Lung (tissue), 12 donors: ENCODE results near the gene STPG3. TPM values are rescaled to one million over a fixed set of nuclear protein-coding genes. Genes with fewer than 3 reads are reported as not detected.

Experiments used
- ATAC-seq: fragments of 200-7000 bp; cut with Tn5 transposase; one replicate; pipeline ENCODE4 v1.9.1; 2020; ENCODE audit warnings: moderate number of reproducible peaks; ENCODE audit not compliant: insufficient read depth, low FRiP score
- DNase-seq, 3 donors: peaks; one replicate each; pipeline ENCODE4 v3.0.0-alpha.2; 2013 to 2017
- H3K27ac ChIP-seq, 2 donors: one replicate each; pipeline ENCODE4 v1.5.1; 2013; ENCODE audit warnings: mild to moderate bottlenecking in 2 of 2, moderate library complexity in 2 of 2, control low read depth in 1 of 2, inconsistent platforms in 1 of 2, low read depth in 1 of 2, low read length in 1 of 2
- H3K27me3 ChIP-seq, 3 donors: one replicate each; pipeline ENCODE4 v1.5.1; 2013; ENCODE audit warnings: low read length in 2 of 3; ENCODE audit not compliant: control insufficient read depth in 3 of 3, insufficient read depth in 3 of 3
- H3K36me3 ChIP-seq, 4 donors: one replicate each; pipeline ENCODE4 v1.5.1; 2013; ENCODE audit warnings: low read length in 4 of 4, mild to moderate bottlenecking in 1 of 4, moderate library complexity in 1 of 4; ENCODE audit not compliant: control insufficient read depth in 4 of 4, insufficient read depth in 4 of 4
- H3K4me1 ChIP-seq, 5 donors: one replicate each; pipeline ENCODE4 v1.5.1; 2013; ENCODE audit warnings: low read length in 5 of 5, mild to moderate bottlenecking in 2 of 5, moderate library complexity in 1 of 5; ENCODE audit not compliant: control insufficient read depth in 5 of 5, insufficient read depth in 5 of 5
- H3K4me3 ChIP-seq: one replicate; pipeline ENCODE4 v1.5.1; 2013; ENCODE audit warnings: mild to moderate bottlenecking, control low read depth, moderate library complexity
- H3K9ac ChIP-seq, 2 donors: one replicate each; pipeline ENCODE4 v1.5.1; 2013; ENCODE audit warnings: low read length in 2 of 2, control low read depth in 1 of 2; ENCODE audit not compliant: insufficient read depth in 1 of 2
- H3K9me3 ChIP-seq, 4 donors: one replicate each; pipeline ENCODE4 v1.5.1; 2013; ENCODE audit warnings: low read length in 3 of 4, mild to moderate bottlenecking in 1 of 4, moderate library complexity in 1 of 4; ENCODE audit not compliant: control insufficient read depth in 4 of 4, insufficient read depth in 3 of 4
- WGBS, 2 donors: extraction: QIAGEN DNeasy Blood & Tissue Kit; methylation state at CpG; one replicate each; pipeline ENCODE4 v1.1.7; 2013; 5-methylcytosine and 5-hydroxymethylcytosine counted together
- polyA plus RNA-seq, 2 donors: library from polyadenylated mRNA; stranded (reverse); fragments of 200-250 nt; gene quantifications; one replicate each; pipeline ENCODE4 v1.2.1, GENCODE V29; 2013
- total RNA-seq, 2 donors: library from RNA; depleted of rRNA in 1 of 2; stranded (reverse); fragments of >200 nt in 1 of 2; gene quantifications; one replicate each; pipeline ENCODE4 v1.2.1, GENCODE V29; 2014 to 2021
- TF ChIP-seq, protein P1 (sequence below): IDR thresholded peaks from 2 replicates; pipeline ENCODE4 v1.5.1; 2012; ENCODE audit warnings: mild to moderate bottlenecking; ENCODE audit errors: control extremely low read depth, extremely low read depth
- donor health status: control.
- donor health status: control.
- donor health status: Bipolar disorder and iron deficiency.
- donor health status: healthy.
- donor health status: DM: yes; HTN: yes; CAD: no.

STPG3 gene
- total and polyA plus RNA-seq, 4 donors: 0.18 TPM; not detected in 3

DNA sequence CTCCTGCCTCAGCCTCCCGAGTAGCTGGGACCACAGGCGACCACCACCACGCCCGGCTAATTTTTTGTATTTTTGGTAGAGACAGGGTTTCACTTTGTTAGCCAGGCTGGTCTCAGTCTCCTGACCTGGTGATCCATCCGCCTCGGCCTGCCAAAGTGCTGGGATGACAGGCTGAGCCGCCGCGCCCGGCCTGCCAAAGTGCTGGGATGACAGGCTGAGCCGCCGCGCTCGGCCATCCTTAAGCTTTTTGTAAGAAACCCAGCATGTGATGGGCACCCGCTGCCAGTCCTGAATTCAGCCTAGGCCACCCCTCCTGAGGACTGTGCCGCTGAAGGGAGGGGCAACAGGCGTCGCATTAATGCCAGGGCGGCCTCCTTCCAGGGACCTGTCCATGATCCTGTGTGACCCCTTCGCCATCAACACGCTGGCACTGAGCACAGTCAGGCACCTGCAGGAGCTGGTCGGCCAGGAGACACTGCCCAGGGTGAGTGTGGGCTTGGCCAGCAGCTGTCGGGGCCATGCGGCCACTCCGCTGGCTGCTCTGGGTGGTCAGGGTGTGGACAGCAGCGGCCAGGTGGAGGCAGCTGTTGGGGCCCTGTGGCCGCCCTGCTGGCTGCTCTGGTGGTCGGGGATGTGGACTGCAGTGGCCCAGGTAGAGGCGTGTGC lies 14.5 kb downstream of the STPG3 start:
- 93 to 95% methylated on average over 29 of the region's 29 CpGs for WGBS, 2 donors
- H3K4me1 ChIP-seq: peaks cover 0 to 14% (median 4%) of the 10 kb centered on the region in 5 donors
- no peak overlapping the region for H3K4me3 ChIP-seq
- H3K9me3 ChIP-seq: no peaks in the 10 kb centered on the region
- peaks cover 8 to 38% (median 14%) of the 10 kb centered on the region in 4 donors for H3K36me3 ChIP-seq
- ATAC-seq: no peak
- no peak for DNase-seq
- H3K27me3 ChIP-seq: no peaks in the 10 kb centered on the region
- no peak overlapping the region for H3K9ac ChIP-seq
- H3K27ac ChIP-seq: no peak overlapping the region
- TF ChIP-seq, protein P1, sequence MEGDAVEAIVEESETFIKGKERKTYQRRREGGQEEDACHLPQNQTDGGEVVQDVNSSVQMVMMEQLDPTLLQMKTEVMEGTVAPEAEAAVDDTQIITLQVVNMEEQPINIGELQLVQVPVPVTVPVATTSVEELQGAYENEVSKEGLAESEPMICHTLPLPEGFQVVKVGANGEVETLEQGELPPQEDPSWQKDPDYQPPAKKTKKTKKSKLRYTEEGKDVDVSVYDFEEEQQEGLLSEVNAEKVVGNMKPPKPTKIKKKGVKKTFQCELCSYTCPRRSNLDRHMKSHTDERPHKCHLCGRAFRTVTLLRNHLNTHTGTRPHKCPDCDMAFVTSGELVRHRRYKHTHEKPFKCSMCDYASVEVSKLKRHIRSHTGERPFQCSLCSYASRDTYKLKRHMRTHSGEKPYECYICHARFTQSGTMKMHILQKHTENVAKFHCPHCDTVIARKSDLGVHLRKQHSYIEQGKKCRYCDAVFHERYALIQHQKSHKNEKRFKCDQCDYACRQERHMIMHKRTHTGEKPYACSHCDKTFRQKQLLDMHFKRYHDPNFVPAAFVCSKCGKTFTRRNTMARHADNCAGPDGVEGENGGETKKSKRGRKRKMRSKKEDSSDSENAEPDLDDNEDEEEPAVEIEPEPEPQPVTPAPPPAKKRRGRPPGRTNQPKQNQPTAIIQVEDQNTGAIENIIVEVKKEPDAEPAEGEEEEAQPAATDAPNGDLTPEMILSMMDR: no peak

DNA sequence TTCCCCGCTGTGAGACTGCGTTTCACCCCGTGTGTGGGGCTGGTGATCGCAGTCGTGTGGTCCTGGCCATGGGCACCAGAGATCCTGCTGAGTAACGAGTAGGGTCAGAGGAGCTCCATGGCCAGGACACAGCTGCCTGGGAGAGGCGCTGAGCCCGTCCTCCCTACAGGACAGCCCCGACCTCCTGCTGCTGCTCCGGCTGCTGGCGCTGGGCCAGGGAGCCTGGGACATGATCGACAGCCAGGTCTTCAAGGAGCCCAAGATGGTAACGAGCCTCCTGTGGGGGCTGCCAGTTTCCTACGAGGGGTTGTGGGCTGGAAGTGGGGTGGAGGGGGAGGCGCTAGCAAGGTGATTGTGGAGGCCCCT lies 15.1 kb downstream of the STPG3 start:
- Histone ChIP-seq H3K27ac (no peak overlapping the region), H3K4me1 (peaks cover 0 to 14% (median 4%) of the 10 kb centered on the region in 5 donors), H3K9me3 (no peaks in the 10 kb centered on the region), H3K4me3 (no peak overlapping the region), H3K36me3 (peaks cover 11 to 41% (median 16%) of the 10 kb centered on the region in 4 donors), H3K27me3 (no peaks in the 10 kb centered on the region), H3K9ac (no peak overlapping the region)
- TF ChIP-seq, protein P1: no peak
- WGBS, 2 donors: 90 to 92% methylated on average over 15 of the region's 15 CpGs
- DNase-seq (no peak), ATAC-seq (no peak)

DNA sequence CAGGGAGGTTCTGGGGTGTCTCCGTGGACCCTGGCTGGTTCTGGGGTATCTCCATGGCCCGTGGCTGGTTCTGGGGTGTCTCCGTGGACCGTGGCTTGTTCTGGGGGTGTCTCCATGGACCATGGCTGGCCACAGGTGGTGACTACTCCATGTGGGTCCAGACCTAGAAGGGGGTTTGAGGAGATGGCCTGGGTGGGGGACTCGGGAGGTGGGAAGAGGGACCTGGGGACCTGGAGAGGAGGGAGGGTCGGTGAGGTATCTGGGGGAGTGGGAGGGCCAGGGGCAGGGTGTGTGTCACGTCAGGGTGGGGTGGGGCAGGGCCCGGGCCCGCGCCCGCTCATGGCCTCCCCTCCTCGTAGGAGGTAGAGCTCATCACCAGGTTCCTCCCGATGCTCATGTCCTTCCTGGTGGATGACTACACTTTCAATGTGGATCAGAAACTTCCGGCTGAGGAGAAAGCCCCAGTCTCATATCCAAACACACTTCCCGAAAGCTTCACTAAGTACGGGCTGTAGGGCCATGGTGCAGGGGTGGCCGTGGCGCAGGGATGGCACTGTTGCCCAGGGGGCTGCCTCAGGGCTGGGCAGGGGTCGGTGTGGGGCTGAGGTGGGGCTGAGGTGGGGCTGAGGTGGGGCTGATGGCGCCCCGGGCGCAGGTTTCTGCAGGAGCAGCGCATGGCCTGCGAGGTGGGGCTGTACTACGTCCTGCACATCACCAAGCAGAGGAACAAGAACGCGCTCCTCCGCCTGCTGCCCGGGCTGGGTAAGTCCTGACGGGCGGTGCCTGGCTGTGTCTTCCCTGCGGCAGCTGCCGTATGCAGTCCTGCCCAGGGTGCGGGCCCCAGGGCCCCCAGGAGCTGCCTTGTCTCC lies 15.7 kb downstream of the STPG3 start:
- no peaks in the 10 kb centered on the region for H3K27me3 ChIP-seq
- no peak for DNase-seq
- H3K9ac ChIP-seq: no peak overlapping the region
- TF ChIP-seq, protein P1: no peak
- peaks cover 11 to 43% (median 15%) of the 10 kb centered on the region in 4 donors for H3K36me3 ChIP-seq
- ATAC-seq: no peak
- H3K4me3 ChIP-seq: no peak overlapping the region
- 91 to 93% methylated on average over 34 of the region's 34 CpGs for WGBS, 2 donors
- H3K9me3 ChIP-seq: no peaks in the 10 kb centered on the region
- no peak overlapping the region for H3K27ac ChIP-seq
- H3K4me1 ChIP-seq: peaks cover 0 to 14% (median 4%) of the 10 kb centered on the region in 5 donors
